ENCODE data around the gene RALBP1.

DNA sequence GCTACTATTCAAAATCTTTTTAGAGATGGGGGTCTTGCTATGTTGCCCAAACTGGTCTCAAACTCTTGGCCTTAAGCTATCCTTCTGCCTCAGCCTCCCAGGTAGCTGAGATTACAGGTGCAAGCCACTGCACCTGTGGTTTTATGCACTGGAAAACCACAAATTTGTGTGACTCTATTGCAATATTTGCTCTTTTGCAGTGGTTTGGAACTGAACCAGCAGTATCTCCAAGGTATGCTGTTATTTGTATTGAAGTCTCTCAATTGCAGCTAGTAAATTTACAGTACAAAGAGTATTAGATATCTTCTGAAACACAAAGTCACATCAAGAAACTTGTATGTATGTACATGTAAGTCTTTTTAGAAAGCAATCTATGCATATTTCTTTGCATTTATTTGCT, 92.9 kb downstream of the RALBP1 start:
- TF ChIP-seq POLR2A (IDR thresholded peaks at IDR 0.05; ENCODE audit: low read depth, low read length) = no peak
- TF ChIP-seq, protein P1, sequence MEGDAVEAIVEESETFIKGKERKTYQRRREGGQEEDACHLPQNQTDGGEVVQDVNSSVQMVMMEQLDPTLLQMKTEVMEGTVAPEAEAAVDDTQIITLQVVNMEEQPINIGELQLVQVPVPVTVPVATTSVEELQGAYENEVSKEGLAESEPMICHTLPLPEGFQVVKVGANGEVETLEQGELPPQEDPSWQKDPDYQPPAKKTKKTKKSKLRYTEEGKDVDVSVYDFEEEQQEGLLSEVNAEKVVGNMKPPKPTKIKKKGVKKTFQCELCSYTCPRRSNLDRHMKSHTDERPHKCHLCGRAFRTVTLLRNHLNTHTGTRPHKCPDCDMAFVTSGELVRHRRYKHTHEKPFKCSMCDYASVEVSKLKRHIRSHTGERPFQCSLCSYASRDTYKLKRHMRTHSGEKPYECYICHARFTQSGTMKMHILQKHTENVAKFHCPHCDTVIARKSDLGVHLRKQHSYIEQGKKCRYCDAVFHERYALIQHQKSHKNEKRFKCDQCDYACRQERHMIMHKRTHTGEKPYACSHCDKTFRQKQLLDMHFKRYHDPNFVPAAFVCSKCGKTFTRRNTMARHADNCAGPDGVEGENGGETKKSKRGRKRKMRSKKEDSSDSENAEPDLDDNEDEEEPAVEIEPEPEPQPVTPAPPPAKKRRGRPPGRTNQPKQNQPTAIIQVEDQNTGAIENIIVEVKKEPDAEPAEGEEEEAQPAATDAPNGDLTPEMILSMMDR (conservative IDR thresholded peaks at IDR 0.05; ENCODE audit: low read depth, low read length) = no peak
- no peak for TF ChIP-seq RFX5 (IDR thresholded peaks at IDR 0.05; ENCODE audit: low read depth, low read length)
- TF ChIP-seq SMC3 (IDR thresholded peaks at IDR 0.05; ENCODE audit: low read depth, low read length) = no peak
- no peak for TF ChIP-seq CHD1 (IDR thresholded peaks at IDR 0.05; ENCODE audit: low read depth, low read length)
- no peak for TF ChIP-seq CEBPB (IDR thresholded peaks at IDR 0.05; ENCODE audit: low read depth, low read length)
- TF ChIP-seq RAD21 (IDR thresholded peaks at IDR 0.05; ENCODE audit: low read length) = no peak
- no peak for TF ChIP-seq NFE2L2 (IDR thresholded peaks at IDR 0.05; ENCODE audit: low read depth, low read length)
